HG02943 (cell line): ENCODE data around the gene SVOP.
A peak's percentile ranks its signal among the peaks of the same experiment; 100 is the strongest.
"Not testable (repeated sequence)": the region's sequence is repeated elsewhere in the genome, so short reads cannot be mapped to it uniquely, and the experiment has no call there.

Experiments
- ATAC-seq: cut with Tn5 transposase; IDR thresholded peaks from one replicate; pipeline ENCODE4 v1.9.1; 2021; ENCODE audit warnings: mild to moderate bottlenecking, low read depth, moderate library complexity; ENCODE audit not compliant: unreplicated experiment

The SVOP gene

GRCh38 chr12:109020796-109021380 lies at the start of gene SVOP:
Gene SVOP (minus strand): TSS chr12:109021068. CDS start chr12:109020868, 200 bp downstream.
- ATAC-seq, result no peak

- no peak for ATAC-seq
Observed at GRCh38 chr12:109069307-109070271, 48.7 kb upstream of the SVOP start.

GRCh38 chr12:109065853-109066193 lies 45.0 kb upstream of the SVOP start:
- no peak for ATAC-seq

- no peak for ATAC-seq
Observed at GRCh38 chr12:109065154-109065852, 44.4 kb upstream of the SVOP start.

GRCh38 chr12:109064143-109064542 lies 43.3 kb upstream of the SVOP start:
- no peak for ATAC-seq

GRCh38 chr12:109058773-109059172 lies 37.9 kb upstream of the SVOP start:
- no peak for ATAC-seq

GRCh38 chr12:109057376-109057775 lies 36.5 kb upstream of the SVOP start:
- no peak for ATAC-seq

GRCh38 chr12:109056891-109057290 lies 36.0 kb upstream of the SVOP start:
- no peak for ATAC-seq

- ATAC-seq, result no peak
Observed at GRCh38 chr12:109054520-109054919, 33.7 kb upstream of the SVOP start.

- not testable (repeated sequence) for ATAC-seq
Observed at GRCh38 chr12:109054124-109054513, 33.3 kb upstream of the SVOP start.

- no peak for ATAC-seq
Observed at GRCh38 chr12:109053382-109054123, 32.7 kb upstream of the SVOP start.

GRCh38 chr12:109052414-109053323 lies 31.8 kb upstream of the SVOP start, which contains the start of gene USP30:
Gene USP30 (plus strand): TSS chr12:109052576. CDS start chr12:109052679, 103 bp downstream.
- peak; percentile 78 for ATAC-seq

- ATAC-seq, result no peak
Observed at GRCh38 chr12:109052097-109052413, 31.2 kb upstream of the SVOP start.

- ATAC-seq, result not testable (repeated sequence)
Observed at GRCh38 chr12:109049794-109050193, 28.9 kb upstream of the SVOP start.

- not testable (repeated sequence) for ATAC-seq
Observed at GRCh38 chr12:109048706-109049105, 27.8 kb upstream of the SVOP start.

- ATAC-seq, result no peak
Observed at GRCh38 chr12:109047081-109047805, 26.4 kb upstream of the SVOP start.

- ATAC-seq, result no peak
Observed at GRCh38 chr12:109044241-109044640, 23.4 kb upstream of the SVOP start.

GRCh38 chr12:109036975-109037374 lies 16.1 kb upstream of the SVOP start:
- no peak for ATAC-seq
